GM23248 (cell line): ENCODE measurements around the gene KRT27.

Experiments used
- EZH2 ChIP-seq: fragments of 200-600 bp; sonication (generic); IDR thresholded peaks from 2 replicates; pipeline ENCODE4 v1.6.1; 2018; ENCODE audit warnings: antibody characterized with exemption, mild to moderate bottlenecking; ENCODE audit not compliant: insufficient read depth, poor library complexity, severe bottlenecking
- EZH2phosphoT487 ChIP-seq: fragments of 200-600 bp; sonication (generic); IDR thresholded peaks from 2 replicates; pipeline ENCODE4 v1.6.1; 2018; ENCODE audit warnings: antibody characterized with exemption, moderate library complexity, mild to moderate bottlenecking, low read depth; ENCODE audit not compliant: insufficient read depth

- no peak for TF ChIP-seq EZH2
- no peak for TF ChIP-seq EZH2phosphoT487
Measured at GRCh38 chr17:40778461-40778860, 3.9 kb downstream of the KRT27 start.
